GM12878 (cell line): ENCODE data around the gene NTRK1. TPM values are rescaled to one million over a fixed set of nuclear protein-coding genes. Genes with fewer than 3 reads are reported as not detected.

Source experiments
- BHLHE40 ChIP-seq, 2 experiments: fragments of 450-650 bp in 1 of 2; IDR thresholded peaks; 2 replicates each; pipeline ENCODE4 v1.6.1; 2011 to 2017; ENCODE audit warnings: low read depth in 2 of 2, borderline replicate concordance in 1 of 2, improper control_type of control experiment in 1 of 2, low read length in 1 of 2, mild to moderate bottlenecking in 1 of 2
- CTCF ChIP-seq, 3 experiments: IDR thresholded peaks in 2 of 3; conservative IDR thresholded peaks in 1 of 3; 2 replicates each; pipeline ENCODE4 v1.5.1; 2011; ENCODE audit warnings: low read depth in 3 of 3, low read length in 3 of 3, mild to moderate bottlenecking in 3 of 3, control low read depth in 2 of 3, moderate library complexity in 2 of 3, inconsistent platforms in 1 of 3, mixed read lengths in 1 of 3; ENCODE audit not compliant: control insufficient read depth in 2 of 3, insufficient read depth in 1 of 3; ENCODE audit errors: extremely low read depth in 1 of 3
- DPF2 ChIP-seq: fragments of 450-650 bp; IDR thresholded peaks from 2 replicates; pipeline ENCODE4 v1.6.1; 2017; ENCODE audit warnings: mild to moderate bottlenecking
- EGR1 ChIP-seq, 2 experiments: IDR thresholded peaks; 1 replicate in 1 of 2; 2 replicates in 1 of 2; pipeline ENCODE4 v1.6.1; 2011 to 2012; ENCODE audit warnings: low read depth in 2 of 2, low read length in 2 of 2, borderline replicate concordance in 1 of 2, mild to moderate bottlenecking in 1 of 2, moderate library complexity in 1 of 2
- ESRRA ChIP-seq: IDR thresholded peaks from 2 replicates; pipeline ENCODE4 v1.6.1; 2012; ENCODE audit warnings: mild to moderate bottlenecking, low read length, improper control_type of control experiment
- FOS ChIP-seq: IDR thresholded peaks from 3 replicates; pipeline ENCODE4 v1.6.1; 2011; ENCODE audit warnings: borderline replicate concordance; ENCODE audit not compliant: insufficient read length; ENCODE audit errors: extremely low read depth
- HDGF ChIP-seq: fragments of 450-650 bp; IDR thresholded peaks from 2 replicates; pipeline ENCODE4 v1.6.1; 2016; ENCODE audit warnings: antibody characterized with exemption
- MEF2A ChIP-seq: IDR thresholded peaks from 2 replicates; pipeline ENCODE4 v1.6.1; 2011; ENCODE audit warnings: low read depth, mild to moderate bottlenecking, low read length, moderate library complexity; ENCODE audit not compliant: insufficient read depth
- MXI1 ChIP-seq: fragments of 150-350 bp; IDR thresholded peaks from 2 replicates; pipeline ENCODE4 v1.6.1; 2011; ENCODE audit warnings: low read depth, mild to moderate bottlenecking, inconsistent platforms, low read length, improper control_type of control experiment
- NR2C2 ChIP-seq: IDR thresholded peaks from 2 replicates; pipeline ENCODE4 v1.6.1; 2011; ENCODE audit warnings: borderline replicate concordance, low read depth; ENCODE audit not compliant: control insufficient read depth, insufficient read length
- POU2F2 ChIP-seq: IDR thresholded peaks from 3 replicates; pipeline ENCODE4 v1.6.1; 2011; ENCODE audit warnings: low read depth, mild to moderate bottlenecking, low read length, borderline replicate concordance
- RELA ChIP-seq: fragments of 450-650 bp; IDR thresholded peaks from 2 replicates; pipeline ENCODE4 v1.8.0; 2014; ENCODE audit warnings: borderline replicate concordance; ENCODE audit not compliant: partially characterized antibody
- RFX5 ChIP-seq: IDR thresholded peaks from 2 replicates; pipeline ENCODE4 v1.6.1; 2011; ENCODE audit warnings: low read depth, low read length, improper control_type of control experiment
- SMC3 ChIP-seq: IDR thresholded peaks from 2 replicates; pipeline ENCODE4 v1.6.1; 2011; ENCODE audit warnings: low read length, improper control_type of control experiment, borderline replicate concordance
- SP1 ChIP-seq: IDR thresholded peaks from one replicate; pipeline ENCODE4 v1.6.1; 2011; ENCODE audit warnings: low read depth, low read length
- STAT3 ChIP-seq: IDR thresholded peaks from 2 replicates; pipeline ENCODE4 v1.6.1; 2011; ENCODE audit warnings: low read depth, low read length, improper control_type of control experiment
- TARDBP ChIP-seq: IDR thresholded peaks from 2 replicates; pipeline ENCODE4 v1.6.1; 2016; ENCODE audit warnings: borderline replicate concordance
- ZBTB11 ChIP-seq: fragments of 450-650 bp; formaldehyde crosslinking; IDR thresholded peaks from 2 replicates; pipeline ENCODE4 v1.5.0; 2022; ENCODE audit warnings: mild to moderate bottlenecking, missing genetic modification characterization
- ZBTB4 ChIP-seq: fragments of 450-650 bp; formaldehyde crosslinking; IDR thresholded peaks from 2 replicates; pipeline ENCODE4 v1.4.0; 2022; ENCODE audit warnings: mild to moderate bottlenecking, moderate library complexity
- ZNF274 ChIP-seq: IDR thresholded peaks from one replicate; pipeline ENCODE4 v1.8.0; 2011; ENCODE audit not compliant: insufficient read length, insufficient read depth
- polyA plus RNA-seq, 11 experiments: library from polyadenylated mRNA; depleted of rRNA in 4 of 11; unstranded in 6 of 11; stranded (reverse) in 5 of 11; fragments of >200 nt; fragmentation: Nextera tagmentation in 4 of 11; fragmentation: Illumina TruSeq in 1 of 11; extraction: Ambion mirVana in 4 of 11; extraction: Trizol in 1 of 11; gene quantifications; 1 replicate in 1 of 11; 2 replicates in 10 of 11; pipeline versions ENCODE4 v1.2.1 to v1.2.3, GENCODE V29; 2011 to 2016; ENCODE audit warnings: inconsistent platforms in 2 of 11, missing spikeins in 2 of 11, low read depth in 1 of 11
- total RNA-seq, 4 experiments: library from RNA; depleted of rRNA in 3 of 4; stranded (reverse); fragments of >200 nt in 3 of 4; fragmentation: Illumina TruSeq in 1 of 4; extraction: Trizol in 1 of 4; gene quantifications; 2 replicates each; pipeline versions ENCODE4 v1.2.1 to v1.2.3, GENCODE V29; 2013 to 2021

The NTRK1 gene
- total and polyA plus RNA-seq, 10 of the 15 experiments (the other 5 are each of a cell fraction or from before 2014, with no cell fraction given): 0.10 to 0.56 (median 0.40) TPM; not detected in 7

GRCh38 chr1:156816561-156817328 is 43.9 kb upstream of the NTRK1 start, which contains the start of gene SH2D2A (continued):
- TF ChIP-seq ZBTB11 (CRISPR knock-in tag) (no peak), ZBTB4 (CRISPR knock-in tag) (no peak), ESRRA (no peak), RFX5 (no peak), MXI1 (no peak), STAT3 (no peak), POU2F2 (no peak), FOS (no peak), ZNF274 (no peak), BHLHE40 (IDR thresholded peaks at IDR 0.05; ENCODE audit: borderline replicate concordance in 1 of 2, low read depth in 2 of 2, low read length in 1 of 2) (peak in 1 of 2 experiments; percentile 50; a peak in 1 of 4 replicates), SMC3 (no peak), SP1 (peak; percentile 53), NR2C2 (no peak), EGR1 (IDR thresholded peaks at IDR 0.05; ENCODE audit: borderline replicate concordance in 1 of 2, low read depth in 2 of 2, low read length in 2 of 2) (peak in 1 of 2 experiments; percentile 8; a peak in 1 of 3 replicates), TARDBP (no peak), CTCF (IDR thresholded peaks at IDR 0.05 in 2 of 3, conservative IDR thresholded peaks at IDR 0.05 in 1 of 3; ENCODE audit: control insufficient read depth in 2 of 3, extremely low read depth in 1 of 3, insufficient read depth in 1 of 3, low read depth in 3 of 3, low read length in 3 of 3) (no peak), HDGF (no peak), RELA (peak; percentile 51), DPF2 (peak; percentile 63), MEF2A (no peak)
